BLaER1 treated with 17β-estradiol and CSF1 and Interleukin-3, amounts not matched to agents 10 nM and 100 nM (cell line): ENCODE results near the gene LENG1.

Experiments
- H3K27ac ChIP-seq, 11 experiments: shearing (Covaris generic); formaldehyde crosslinking; 2 replicates each; pipeline ENCODE4 v1.8.1; 2022
- H3K27me3 ChIP-seq, 11 experiments: shearing (Covaris generic); formaldehyde crosslinking; 2 replicates each; pipeline ENCODE4 v1.8.1; 2022
- H3K36me3 ChIP-seq, 11 experiments: shearing (Covaris generic); formaldehyde crosslinking; 2 replicates each; pipeline ENCODE4 v1.8.1; 2022
- H3K4me1 ChIP-seq, 10 experiments: shearing (Covaris generic); formaldehyde crosslinking; 2 replicates each; pipeline ENCODE4 v1.8.1; 2022
- H3K4me2 ChIP-seq, 11 experiments: shearing (Covaris generic); formaldehyde crosslinking; 2 replicates each; pipeline ENCODE4 v1.8.1; 2022
- H3K4me3 ChIP-seq, 10 experiments: shearing (Covaris generic); formaldehyde crosslinking; 2 replicates each; pipeline ENCODE4 v1.8.1; 2022
- H3K9ac ChIP-seq, 11 experiments: shearing (Covaris generic); formaldehyde crosslinking; 2 replicates each; pipeline ENCODE4 v1.8.1; 2022
- H3K9me3 ChIP-seq, 11 experiments: shearing (Covaris generic); formaldehyde crosslinking; replicated peaks in 1 of 11; 2 replicates each; pipeline ENCODE4 v1.8.1; 2022
- H4K20me1 ChIP-seq, 11 experiments: shearing (Covaris generic); formaldehyde crosslinking; 2 replicates each; pipeline ENCODE4 v1.8.1; 2022
- Cebpa-rat ChIP-seq, 11 experiments: shearing (Covaris generic); IDR thresholded peaks; 2 replicates each; pipeline ENCODE4 v1.8.1; 2022

LENG1 gene

GRCh38 chr19:54193011-54193410 is 33.5 kb upstream of the LENG1 start:
- H3K36me3 ChIP-seq: peaks cover 32 to 54% (median 44%) of the 10 kb centered on the region in 11 experiments
- H3K9ac ChIP-seq: peak overlapping the region; percentile 86 to 95 (median 93); a peak in 21 of 22 replicates
- peak overlapping the region in 4 of 11 experiments; percentile 92 to 96 (median 95); a peak in 6 of 22 replicates for H3K27ac ChIP-seq
- TF ChIP-seq Cebpa-rat (IDR thresholded peaks at IDR 0.05): no peak
- peak overlapping the region; percentile 93 to 100 (median 97) for H3K4me2 ChIP-seq
- peaks cover 4 to 26% (median 16%) of the 10 kb centered on the region in 11 experiments; a peak in 13 of 22 replicates for H4K20me1 ChIP-seq
- H3K4me3 ChIP-seq: peak overlapping the region in 6 of 10 experiments; percentile 77 to 97 (median 85); a peak in 10 of 20 replicates
- no peaks in the 10 kb centered on the region for H3K9me3 ChIP-seq
- peaks cover 20 to 62% (median 27%) of the 10 kb centered on the region in 10 experiments for H3K4me1 ChIP-seq
- no peaks in the 10 kb centered on the region for H3K27me3 ChIP-seq

GRCh38 chr19:54191811-54192453 is 32.4 kb upstream of the LENG1 start:
- peak overlapping the region; percentile 76 to 97 (median 82) for H3K4me3 ChIP-seq
- no peak for TF ChIP-seq Cebpa-rat (IDR thresholded peaks at IDR 0.05)
- H3K9me3 ChIP-seq: no peaks in the 10 kb centered on the region
- peak overlapping the region; percentile 93 to 100 (median 97) for H3K4me2 ChIP-seq
- H3K36me3 ChIP-seq: peaks cover 39 to 53% (median 44%) of the 10 kb centered on the region in 11 experiments
- peak overlapping the region; percentile 83 to 97 (median 95) for H3K27ac ChIP-seq
- H3K4me1 ChIP-seq: peaks cover 31 to 62% (median 37%) of the 10 kb centered on the region in 10 experiments
- H3K27me3 ChIP-seq: no peaks in the 10 kb centered on the region
- H4K20me1 ChIP-seq: peaks cover 8 to 32% (median 17%) of the 10 kb centered on the region in 11 experiments; a peak in 13 of 22 replicates
- peak overlapping the region; percentile 86 to 95 (median 93) for H3K9ac ChIP-seq

- Histone ChIP-seq H3K27me3 (no peaks in the 10 kb centered on the region), H3K9ac (peak within 1 kb of the TSS; percentile 86 to 95 (median 93)), H3K4me3 (peak within 1 kb of the TSS; percentile 76 to 97 (median 82)), H3K4me1 (peaks cover 37 to 62% (median 40%) of the 10 kb centered on the region in 10 experiments), H3K9me3 (no peaks in the 10 kb centered on the region), H3K4me2 (peak within 1 kb of the TSS; percentile 93 to 100 (median 97)), H4K20me1 (peaks cover 12 to 34% (median 17%) of the 10 kb centered on the region in 11 experiments; a peak in 14 of 22 replicates), H3K36me3 (peaks cover 45 to 55% (median 47%) of the 10 kb centered on the region in 11 experiments), H3K27ac (peak within 1 kb of the TSS; percentile 83 to 97 (median 95))
- no peak for TF ChIP-seq Cebpa-rat (IDR thresholded peaks at IDR 0.05)
Measured at GRCh38 chr19:54191011-54191810, 31.7 kb upstream of the LENG1 start, which contains the start of gene TSEN34. Gene TSEN34, plus strand, starts transcription at chr19:54191308. Its CDS starts 57 bp downstream, at chr19:54191365.

GRCh38 chr19:54190503-54191010 is 31.0 kb upstream of the LENG1 start:
- no peak for TF ChIP-seq Cebpa-rat (IDR thresholded peaks at IDR 0.05)
- H3K36me3 ChIP-seq: peaks cover 48 to 57% (median 52%) of the 10 kb centered on the region in 11 experiments
- peak overlapping the region; percentile 76 to 97 (median 82) for H3K4me3 ChIP-seq
- H3K27me3 ChIP-seq: no peaks in the 10 kb centered on the region
- peak overlapping the region; percentile 86 to 95 (median 93) for H3K9ac ChIP-seq
- no peaks in the 10 kb centered on the region for H3K9me3 ChIP-seq
- H3K4me1 ChIP-seq: peaks cover 37 to 60% (median 42%) of the 10 kb centered on the region in 10 experiments
- peak overlapping the region; percentile 83 to 97 (median 95) for H3K27ac ChIP-seq
- H4K20me1 ChIP-seq: peaks cover 12 to 40% (median 17%) of the 10 kb centered on the region in 11 experiments; a peak in 14 of 22 replicates
- peak overlapping the region; percentile 93 to 100 (median 97); a peak in 19 of 22 replicates for H3K4me2 ChIP-seq

- peak overlapping the region; percentile 88 to 95 (median 94) for H3K9ac ChIP-seq
- H3K4me3 ChIP-seq: peak overlapping the region; percentile 77 to 97 (median 86)
- H4K20me1 ChIP-seq: peaks cover 12 to 45% (median 18%) of the 10 kb centered on the region in 11 experiments; a peak in 15 of 22 replicates
- H3K36me3 ChIP-seq: peaks cover 48 to 57% (median 52%) of the 10 kb centered on the region in 11 experiments
- H3K27ac ChIP-seq: peak overlapping the region; percentile 90 to 97 (median 95)
- no peaks in the 10 kb centered on the region for H3K27me3 ChIP-seq
- no peak for TF ChIP-seq Cebpa-rat (IDR thresholded peaks at IDR 0.05)
- no peaks in the 10 kb centered on the region for H3K9me3 ChIP-seq
- peaks cover 37 to 59% (median 43%) of the 10 kb centered on the region in 10 experiments for H3K4me1 ChIP-seq
- H3K4me2 ChIP-seq: peak overlapping the region in 9 of 11 experiments; percentile 35 to 66 (median 51); a peak in 13 of 22 replicates
Measured at GRCh38 chr19:54189735-54190502, 30.4 kb upstream of the LENG1 start.

- Histone ChIP-seq H3K4me2 (peak within 1 kb of the TSS; percentile 79 to 99 (median 94)), H3K4me1 (peaks cover 37 to 54% (median 42%) of the 10 kb centered on the region in 10 experiments), H3K27ac (peak within 1 kb of the TSS; percentile 90 to 97 (median 95)), H3K27me3 (no peaks in the 10 kb centered on the region), H3K9me3 (no peaks in the 10 kb centered on the region), H4K20me1 (peaks cover 12 to 51% (median 18%) of the 10 kb centered on the region in 11 experiments; a peak in 15 of 22 replicates), H3K36me3 (peaks cover 43 to 58% (median 49%) of the 10 kb centered on the region in 11 experiments), H3K4me3 (peak within 1 kb of the TSS; percentile 77 to 97 (median 86)), H3K9ac (peak within 1 kb of the TSS; percentile 88 to 95 (median 94))
- TF ChIP-seq Cebpa-rat (IDR thresholded peaks at IDR 0.05): no peak
Measured at GRCh38 chr19:54189145-54189734, 29.7 kb upstream of the LENG1 start, which contains the start of gene MBOAT7. Gene MBOAT7, minus strand, starts transcription at chr19:54189580. Its CDS starts 1,072 bp downstream, at chr19:54188508.

GRCh38 chr19:54188215-54188871 is 28.8 kb upstream of the LENG1 start:
- peak overlapping the region; percentile 77 to 97 (median 91) for H3K27ac ChIP-seq
- no peaks in the 10 kb centered on the region for H3K27me3 ChIP-seq
- peaks cover 42 to 59% (median 50%) of the 10 kb centered on the region in 11 experiments for H3K36me3 ChIP-seq
- peaks cover 0 to 4% (median 0%) of the 10 kb centered on the region in 11 experiments; a peak in 1 of 22 replicates for H3K9me3 ChIP-seq
- peak overlapping the region; percentile 79 to 99 (median 94) for H3K4me2 ChIP-seq
- peak overlapping the region; percentile 75 to 96 (median 86) for H3K4me3 ChIP-seq
- peaks cover 12 to 60% (median 18%) of the 10 kb centered on the region in 11 experiments; a peak in 15 of 22 replicates for H4K20me1 ChIP-seq
- peak overlapping the region; percentile 88 to 95 (median 94) for H3K9ac ChIP-seq
- TF ChIP-seq Cebpa-rat (IDR thresholded peaks at IDR 0.05): no peak
- peaks cover 33 to 48% (median 39%) of the 10 kb centered on the region in 10 experiments for H3K4me1 ChIP-seq
